Mesenchymal stem cell (in vitro differentiated cells and primary cell): ENCODE measurements around the gene MICAL2.

Experiments
- DNase-seq: peaks from one replicate; pipeline ENCODE4 v3.0.0-alpha.2; 2013
- H2AFZ ChIP-seq: one replicate; pipeline ENCODE4 v1.6.1; 2013; ENCODE audit warnings: low read depth, mild to moderate bottlenecking, control low read depth, inconsistent platforms, low read length, moderate library complexity
- H2AK5ac ChIP-seq: 2 replicates; pipeline ENCODE4 v1.6.1; 2013; ENCODE audit warnings: low read length, moderate library complexity, mild to moderate bottlenecking, inconsistent platforms; ENCODE audit not compliant: severe bottlenecking
- H2BK120ac ChIP-seq: one replicate; pipeline ENCODE4 v1.6.1; 2013; ENCODE audit warnings: low read depth, mild to moderate bottlenecking, inconsistent platforms, low read length, moderate library complexity
- H2BK12ac ChIP-seq, 2 experiments: one replicate each; pipeline ENCODE4 v1.6.1; 2013; ENCODE audit warnings: inconsistent platforms in 2 of 2, low read length in 2 of 2, mild to moderate bottlenecking in 2 of 2, moderate library complexity in 2 of 2, control low read depth in 1 of 2
- H2BK15ac ChIP-seq: one replicate; pipeline ENCODE4 v1.6.1; 2013; ENCODE audit warnings: mild to moderate bottlenecking, low read depth, inconsistent platforms; ENCODE audit not compliant: poor library complexity, severe bottlenecking
- H2BK5ac ChIP-seq: 2 replicates; pipeline ENCODE4 v1.6.1; 2013; ENCODE audit warnings: low read depth, mild to moderate bottlenecking, low read length, control low read depth, inconsistent platforms; ENCODE audit not compliant: poor library complexity, severe bottlenecking
- H3K14ac ChIP-seq, 2 experiments: one replicate each; pipeline ENCODE4 v1.6.1; 2013; ENCODE audit warnings: inconsistent platforms in 2 of 2, low read length in 2 of 2, control low read depth in 1 of 2, mild to moderate bottlenecking in 1 of 2, moderate library complexity in 1 of 2
- H3K18ac ChIP-seq, 2 experiments: one replicate each; pipeline ENCODE4 v1.6.1; 2013; ENCODE audit warnings: inconsistent platforms in 2 of 2, low read length in 2 of 2, control low read depth in 1 of 2, low read depth in 1 of 2, mild to moderate bottlenecking in 1 of 2
- H3K23ac ChIP-seq, 2 experiments: one replicate each; pipeline ENCODE4 v1.6.1; 2013; ENCODE audit warnings: inconsistent platforms in 2 of 2, low read length in 2 of 2, mild to moderate bottlenecking in 2 of 2, moderate library complexity in 2 of 2, control low read depth in 1 of 2
- H3K27ac ChIP-seq: 2 replicates; pipeline ENCODE4 v1.5.1; 2013; ENCODE audit warnings: mild to moderate bottlenecking, moderate library complexity, low read length, control low read depth, inconsistent platforms; ENCODE audit not compliant: poor library complexity, severe bottlenecking
- H3K27me3 ChIP-seq, 2 experiments: 2 replicates each; pipeline versions ENCODE4 v1.6.1 to v1.7.0; 2013; ENCODE audit warnings: low read length in 2 of 2, mild to moderate bottlenecking in 2 of 2, moderate library complexity in 2 of 2, control low read depth in 1 of 2, inconsistent platforms in 1 of 2; ENCODE audit not compliant: control insufficient read depth in 1 of 2, insufficient read depth in 1 of 2
- H3K36me3 ChIP-seq, 2 experiments: 2 replicates each; pipeline versions ENCODE4 v1.6.1 to v1.7.0; 2013; ENCODE audit warnings: low read length in 2 of 2, control low read depth in 1 of 2, inconsistent platforms in 1 of 2, low read depth in 1 of 2, mild to moderate bottlenecking in 1 of 2; ENCODE audit not compliant: insufficient read depth in 2 of 2, control insufficient read depth in 1 of 2
- H3K4ac ChIP-seq, 2 experiments: one replicate each; pipeline ENCODE4 v1.6.1; 2013; ENCODE audit warnings: inconsistent platforms in 2 of 2, low read length in 2 of 2, mild to moderate bottlenecking in 2 of 2, moderate library complexity in 2 of 2, control low read depth in 1 of 2, low read depth in 1 of 2
- H3K4me1 ChIP-seq: 2 replicates; pipeline ENCODE4 v1.6.1; 2013; ENCODE audit warnings: low read depth, low read length, control low read depth; ENCODE audit not compliant: control insufficient read depth, insufficient read depth
- H3K4me2 ChIP-seq: 2 replicates; pipeline ENCODE4 v1.6.1; 2013; ENCODE audit warnings: low read length, mild to moderate bottlenecking, inconsistent platforms; ENCODE audit not compliant: poor library complexity, severe bottlenecking
- H3K4me3 ChIP-seq, 2 experiments: 2 replicates each; pipeline versions ENCODE4 v1.5.1 to v1.7.0; 2013; ENCODE audit warnings: low read length in 2 of 2, mild to moderate bottlenecking in 2 of 2, control low read depth in 1 of 2, low read depth in 1 of 2; ENCODE audit not compliant: insufficient read depth in 1 of 2
- H3K79me1 ChIP-seq: replicated peaks from 2 replicates; pipeline ENCODE4 v1.6.1; 2013; ENCODE audit warnings: mild to moderate bottlenecking, control low read depth, low read length, inconsistent platforms; ENCODE audit not compliant: poor library complexity, severe bottlenecking
- H3K9ac ChIP-seq: 2 replicates; pipeline ENCODE4 v1.7.0; 2013; ENCODE audit warnings: mild to moderate bottlenecking, low read length, moderate library complexity
- H3K9me3 ChIP-seq: 2 replicates; pipeline ENCODE4 v1.7.0; 2013; ENCODE audit warnings: mild to moderate bottlenecking, low read length; ENCODE audit not compliant: control insufficient read depth
- H4K8ac ChIP-seq: one replicate; pipeline ENCODE4 v1.6.1; 2013; ENCODE audit warnings: inconsistent platforms, mild to moderate bottlenecking, low read length, moderate library complexity
- H4K91ac ChIP-seq: one replicate; pipeline ENCODE4 v1.6.1; 2013; ENCODE audit warnings: mild to moderate bottlenecking, low read length, inconsistent platforms
- WGBS: methylation state at CpG from one replicate; pipeline ENCODE4 v1.1.7; 2013; ENCODE audit warnings: mixed read lengths; 5-methylcytosine and 5-hydroxymethylcytosine counted together

MICAL2 gene

GRCh38 chr11:12167061-12168000, 56.9 kb downstream of the MICAL2 start:
- Histone ChIP-seq H2BK12ac (peak overlapping the region; percentile 34 to 95), H3K4me3 (no peak overlapping the region), H2BK15ac (peak overlapping the region; percentile 55), H3K27me3 (no peaks in the 10 kb centered on the region), H3K9me3 (no peaks in the 10 kb centered on the region), H4K91ac (peak overlapping the region; percentile 22), H3K4me1 (peaks cover 41% of the 10 kb centered on the region), H3K23ac (no peak overlapping the region), H2BK5ac (peak overlapping the region; percentile 46), H2BK120ac (peak overlapping the region; percentile 29), H3K79me1 (peaks cover 9% of the 10 kb centered on the region), H2AK5ac (peak overlapping the region; percentile 99), H3K36me3 (peaks cover 8 to 30% of the 10 kb centered on the region in 2 experiments), H3K4ac (peak overlapping the region; percentile 5 to 76), H3K27ac (peak overlapping the region; percentile 76), H2AFZ (no peak overlapping the region), H3K4me2 (no peak overlapping the region), H4K8ac (peak overlapping the region; percentile 74), H3K9ac (no peak overlapping the region), H3K14ac (no peak overlapping the region), H3K18ac (peak overlapping the region; percentile 59 to 71)
- WGBS, result 17% methylated on average over 16 of the region's 16 CpGs
- peak; percentile 94 for DNase-seq

- Histone ChIP-seq H3K9ac (no peak overlapping the region), H3K4me1 (peaks cover 36% of the 10 kb centered on the region), H2AK5ac (peak overlapping the region; percentile 99), H3K4ac (no peak overlapping the region), H3K36me3 (peaks cover 7 to 23% of the 10 kb centered on the region in 2 experiments), H3K79me1 (peaks cover 9% of the 10 kb centered on the region), H3K27ac (peak overlapping the region; percentile 76), H2BK15ac (peak overlapping the region; percentile 54), H3K23ac (no peak overlapping the region), H3K9me3 (no peaks in the 10 kb centered on the region), H3K14ac (peak overlapping the region in 1 of 2 experiments; percentile 19), H4K8ac (no peak overlapping the region), H3K18ac (peak overlapping the region; percentile 58 to 89), H3K27me3 (no peaks in the 10 kb centered on the region), H3K4me2 (no peak overlapping the region), H2BK5ac (no peak overlapping the region), H2AFZ (no peak overlapping the region), H4K91ac (peak overlapping the region; percentile 88), H2BK120ac (no peak overlapping the region), H2BK12ac (peak overlapping the region; percentile 7 to 99), H3K4me3 (no peak overlapping the region)
- over 99% methylated on average over 3 of the region's 3 CpGs for WGBS
- DNase-seq, result no peak
Measured at GRCh38 chr11:12168114-12168513, 57.7 kb downstream of the MICAL2 start.

- Histone ChIP-seq H3K14ac (no peak overlapping the region), H3K9me3 (no peaks in the 10 kb centered on the region), H2BK15ac (no peak overlapping the region), H3K4me2 (no peak overlapping the region), H2AK5ac (peak overlapping the region; percentile 33), H2BK5ac (no peak overlapping the region), H3K4me1 (peaks cover 26% of the 10 kb centered on the region), H3K79me1 (peaks cover 9% of the 10 kb centered on the region), H2BK12ac (peak overlapping the region; percentile 7 to 95), H3K36me3 (peaks cover 8 to 18% of the 10 kb centered on the region in 2 experiments), H3K4ac (peak overlapping the region in 1 of 2 experiments; percentile 64), H2AFZ (no peak overlapping the region), H3K4me3 (no peak overlapping the region), H3K9ac (no peak overlapping the region), H3K27ac (peak overlapping the region; percentile 1), H3K27me3 (no peaks in the 10 kb centered on the region), H4K8ac (peak overlapping the region; percentile 83), H3K23ac (no peak overlapping the region), H3K18ac (peak overlapping the region in 1 of 2 experiments; percentile 48), H4K91ac (no peak overlapping the region), H2BK120ac (no peak overlapping the region)
- WGBS, result 59% methylated on average over 3 of the region's 3 CpGs
- DNase-seq, result no peak
Measured at GRCh38 chr11:12169822-12170221, 59.4 kb downstream of the MICAL2 start.

GRCh38 chr11:12170501-12170900, 60.1 kb downstream of the MICAL2 start:
- Histone ChIP-seq H3K4ac (peak overlapping the region; percentile 78 to 93), H2BK15ac (peak overlapping the region; percentile 74), H2AK5ac (peak overlapping the region; percentile 92), H3K23ac (no peak overlapping the region), H3K4me3 (no peak overlapping the region), H3K79me1 (peaks cover 9% of the 10 kb centered on the region), H2AFZ (no peak overlapping the region), H2BK12ac (peak overlapping the region; percentile 7 to 96), H3K27ac (peak overlapping the region; percentile 48), H3K18ac (peak overlapping the region; percentile 55 to 80), H3K9me3 (no peaks in the 10 kb centered on the region), H3K36me3 (peaks cover 9 to 15% of the 10 kb centered on the region in 2 experiments), H4K8ac (peak overlapping the region; percentile 94), H3K4me2 (no peak overlapping the region), H2BK5ac (no peak overlapping the region), H3K9ac (peak overlapping the region; percentile 57), H4K91ac (peak overlapping the region; percentile 73), H3K14ac (peak overlapping the region in 1 of 2 experiments; percentile 2), H2BK120ac (peak overlapping the region; percentile 50), H3K4me1 (peaks cover 22% of the 10 kb centered on the region), H3K27me3 (no peaks in the 10 kb centered on the region)
- 98% methylated on average over 3 of the region's 3 CpGs for WGBS
- DNase-seq, result no peak
